K562 (cell line): Measurements from ENCODE around the gene ACKR1.

Experiments
- BHLHE40 ChIP-seq: IDR thresholded peaks from 2 replicates; pipeline ENCODE4 v1.6.1; 2011; ENCODE audit warnings: low read length, improper control_type of control experiment
- BRCA1 ChIP-seq, 2 experiments: fragments of 450-650 bp in 1 of 2; sonication (generic) in 1 of 2; formaldehyde crosslinking in 1 of 2; IDR thresholded peaks; 2 replicates each; pipeline versions ENCODE4 v1.5.0 to v1.6.1; 2017 to 2020; ENCODE audit warnings: mild to moderate bottlenecking in 1 of 2, missing genetic modification reagents in 1 of 2
- CTCF ChIP-seq, 3 experiments: IDR thresholded peaks in 2 of 3; conservative IDR thresholded peaks in 1 of 3; 2 replicates each; pipeline ENCODE4 v1.5.1; 2011 to 2012; ENCODE audit warnings: low read length in 3 of 3, mild to moderate bottlenecking in 3 of 3, control low read depth in 2 of 3, improper control_type of control experiment in 1 of 3, inconsistent platforms in 1 of 3, low read depth in 1 of 3, mixed read lengths in 1 of 3, moderate library complexity in 1 of 3; ENCODE audit not compliant: insufficient read depth in 2 of 3
- EHMT2 ChIP-seq: fragments of 450-650 bp; IDR thresholded peaks from 2 replicates; pipeline ENCODE4 v1.6.1; 2018; ENCODE audit warnings: antibody characterized with exemption
- ELK1 ChIP-seq: sonication (generic); formaldehyde crosslinking; IDR thresholded peaks from 2 replicates; pipeline ENCODE4 v1.8.1; 2022; ENCODE audit warnings: missing genetic modification reagents
- FOS ChIP-seq: IDR thresholded peaks from 3 replicates; pipeline ENCODE4 v1.6.1; 2011; ENCODE audit not compliant: insufficient read length; ENCODE audit errors: extremely low read depth
- HBP1 ChIP-seq: fragments of 450-650 bp; formaldehyde crosslinking; IDR thresholded peaks from 2 replicates; pipeline ENCODE4 v1.4.0; 2022; ENCODE audit warnings: missing genetic modification characterization
- HMGN3 ChIP-seq: IDR thresholded peaks from 2 replicates; pipeline ENCODE4 v1.6.1; 2011; ENCODE audit warnings: borderline replicate concordance, low read depth, mild to moderate bottlenecking, mixed read lengths, low read length; ENCODE audit not compliant: insufficient read length; ENCODE audit errors: extremely low read depth
- POLR2A ChIP-seq: fragments of 450-650 bp; conservative IDR thresholded peaks from 2 replicates; pipeline ENCODE4 v1.6.1; 2016
- RAD21 ChIP-seq, 2 experiments: fragments of 250-450 bp in 1 of 2; fragments of 450-650 bp in 1 of 2; sonication (Bioruptor Pico) in 1 of 2; formaldehyde crosslinking in 1 of 2; IDR thresholded peaks in 1 of 2; conservative IDR thresholded peaks in 1 of 2; 2 replicates each; pipeline versions ENCODE4 v1.4.0 to v1.8.0; 2020 to 2022; ENCODE audit warnings: mild to moderate bottlenecking in 2 of 2, moderate library complexity in 1 of 2
- SP1 ChIP-seq: sonication (generic); formaldehyde crosslinking; IDR thresholded peaks from 2 replicates; pipeline ENCODE4 v1.8.1; 2022; ENCODE audit warnings: mild to moderate bottlenecking, missing genetic modification reagents
- TCF7 ChIP-seq: sonication (generic); IDR thresholded peaks from 2 replicates; pipeline ENCODE4 v1.6.1; 2016; ENCODE audit warnings: antibody characterized with exemption, borderline replicate concordance
- ZBTB1 ChIP-seq: sonication (generic); formaldehyde crosslinking; IDR thresholded peaks from 2 replicates; pipeline ENCODE4 v1.8.1; 2023; ENCODE audit warnings: missing genetic modification reagents, low read depth, mild to moderate bottlenecking, borderline replicate concordance
- ZNF121 ChIP-seq: sonication (generic); formaldehyde crosslinking; conservative IDR thresholded peaks from 2 replicates; pipeline ENCODE4 v1.8.0; 2022; ENCODE audit warnings: missing genetic modification reagents

- TF ChIP-seq HBP1 (no peak), CTCF (IDR thresholded peaks at IDR 0.05 in 2 of 3, conservative IDR thresholded peaks at IDR 0.05 in 1 of 3; ENCODE audit: insufficient read depth in 2 of 3, low read depth in 1 of 3, low read length in 3 of 3) (no peak), HMGN3 (no peak), BHLHE40 (no peak), ZNF121 (no peak), POLR2A (no peak), ELK1 (no peak), ZBTB1 (CRISPR knock-in tag) (no peak), TCF7 (no peak), RAD21 (CRISPR knock-in tag; conservative IDR thresholded peaks at IDR 0.05 in 1 of 2, IDR thresholded peaks at IDR 0.05 in 1 of 2) (no peak), SP1 (CRISPR knock-in tag) (no peak), FOS (no peak), EHMT2 (no peak), BRCA1 (IDR thresholded peaks at IDR 0.05) (no peak), BRCA1 (CRISPR knock-in tag; IDR thresholded peaks at IDR 0.05) (no peak)
Observed at GRCh38 chr1:159168043-159168442, 36.6 kb upstream of the ACKR1 start.
